RWPE2 (cell line): ENCODE data around the gene TMEM184C.

Source experiments
- ATAC-seq: fragments of 200-7000 bp; cut with Tn5 transposase; 3 replicates; pipeline ENCODE4 v1.9.1; 2021; ENCODE audit warnings: low read depth
- DNase-seq: peaks from one replicate; pipeline ENCODE4 v3.0.0-alpha.2; 2020; ENCODE audit warnings: low spot score
- H3K27ac ChIP-seq: fragments of 450-650 bp; 2 replicates; pipeline ENCODE4 v1.5.1; 2017; ENCODE audit warnings: mild to moderate bottlenecking; ENCODE audit not compliant: poor library complexity, severe bottlenecking
- H3K27me3 ChIP-seq: fragments of 250-450 bp; sonication (Bioruptor Pico); 2 replicates; pipeline ENCODE4 v1.5.1; 2021; ENCODE audit warnings: mild to moderate bottlenecking, moderate library complexity; ENCODE audit not compliant: insufficient read depth, poor library complexity, severe bottlenecking
- H3K36me3 ChIP-seq: fragments of 250-450 bp; sonication (Bioruptor Pico); 2 replicates; pipeline ENCODE4 v1.5.1; 2020; ENCODE audit warnings: low read depth, mild to moderate bottlenecking, moderate library complexity
- H3K4me1 ChIP-seq: fragments of 250-450 bp; sonication (Bioruptor Pico); 2 replicates; pipeline ENCODE4 v1.5.1; 2021; ENCODE audit warnings: mild to moderate bottlenecking, moderate library complexity; ENCODE audit not compliant: insufficient read depth, poor library complexity, severe bottlenecking
- H3K4me3 ChIP-seq: fragments of 250-450 bp; sonication (Bioruptor Pico); 2 replicates; pipeline ENCODE4 v1.5.1; 2021; ENCODE audit warnings: mild to moderate bottlenecking, moderate library complexity; ENCODE audit not compliant: severe bottlenecking
- H3K9me3 ChIP-seq: fragments of 250-450 bp; sonication (Bioruptor Pico); 2 replicates; pipeline ENCODE4 v1.5.1; 2021; ENCODE audit warnings: mild to moderate bottlenecking, moderate library complexity; ENCODE audit not compliant: severe bottlenecking
- TF ChIP-seq, protein P1 (sequence below): fragments of 450-650 bp; IDR thresholded peaks from one replicate; pipeline ENCODE4 v1.5.1; 2017; ENCODE audit warnings: mild to moderate bottlenecking, moderate library complexity; ENCODE audit not compliant: poor library complexity, severe bottlenecking

Gene TMEM184C

DNA sequence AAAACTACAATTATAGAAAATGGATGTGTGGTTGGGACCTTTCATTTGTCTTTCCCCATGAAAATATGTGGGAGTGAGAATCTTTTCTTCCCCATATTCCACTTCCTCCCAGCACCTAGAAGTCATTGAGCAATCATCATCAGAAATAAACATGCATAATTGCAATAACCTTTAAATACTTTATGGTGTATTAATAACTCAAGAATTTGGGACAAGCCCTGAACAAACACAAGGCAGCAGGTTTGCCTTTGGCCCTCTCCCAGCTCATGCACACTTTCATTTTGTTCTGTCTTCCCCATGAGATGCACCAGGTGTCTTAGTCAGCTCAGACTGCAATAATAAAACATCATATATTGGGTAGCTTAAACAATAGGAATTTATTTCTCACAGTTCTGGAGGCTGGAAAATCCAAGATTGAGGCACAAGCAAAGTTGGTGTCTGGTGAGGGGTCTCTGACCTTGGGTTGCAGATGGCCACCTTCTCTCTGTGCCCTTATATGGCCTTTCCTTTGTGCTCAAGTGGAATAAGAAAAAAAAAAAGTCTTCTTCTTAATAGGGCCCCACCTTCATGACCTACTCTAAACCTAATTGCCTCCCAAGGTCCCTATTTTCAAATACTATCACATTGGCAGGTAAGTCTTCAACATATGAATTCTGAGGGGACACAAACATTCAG lies 34.7 kb upstream of the TMEM184C start:
- Histone ChIP-seq H3K4me1 (peaks cover 31% of the 10 kb centered on the region), H3K4me3 (no peak overlapping the region), H3K27ac (peak overlapping the region; percentile 81), H3K27me3 (no peaks in the 10 kb centered on the region), H3K36me3 (no peaks in the 10 kb centered on the region), H3K9me3 (no peaks in the 10 kb centered on the region)
- ATAC-seq (peak; percentile 72), DNase-seq (peak; percentile 83)
- TF ChIP-seq, protein P1, sequence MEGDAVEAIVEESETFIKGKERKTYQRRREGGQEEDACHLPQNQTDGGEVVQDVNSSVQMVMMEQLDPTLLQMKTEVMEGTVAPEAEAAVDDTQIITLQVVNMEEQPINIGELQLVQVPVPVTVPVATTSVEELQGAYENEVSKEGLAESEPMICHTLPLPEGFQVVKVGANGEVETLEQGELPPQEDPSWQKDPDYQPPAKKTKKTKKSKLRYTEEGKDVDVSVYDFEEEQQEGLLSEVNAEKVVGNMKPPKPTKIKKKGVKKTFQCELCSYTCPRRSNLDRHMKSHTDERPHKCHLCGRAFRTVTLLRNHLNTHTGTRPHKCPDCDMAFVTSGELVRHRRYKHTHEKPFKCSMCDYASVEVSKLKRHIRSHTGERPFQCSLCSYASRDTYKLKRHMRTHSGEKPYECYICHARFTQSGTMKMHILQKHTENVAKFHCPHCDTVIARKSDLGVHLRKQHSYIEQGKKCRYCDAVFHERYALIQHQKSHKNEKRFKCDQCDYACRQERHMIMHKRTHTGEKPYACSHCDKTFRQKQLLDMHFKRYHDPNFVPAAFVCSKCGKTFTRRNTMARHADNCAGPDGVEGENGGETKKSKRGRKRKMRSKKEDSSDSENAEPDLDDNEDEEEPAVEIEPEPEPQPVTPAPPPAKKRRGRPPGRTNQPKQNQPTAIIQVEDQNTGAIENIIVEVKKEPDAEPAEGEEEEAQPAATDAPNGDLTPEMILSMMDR: no peak

DNA sequence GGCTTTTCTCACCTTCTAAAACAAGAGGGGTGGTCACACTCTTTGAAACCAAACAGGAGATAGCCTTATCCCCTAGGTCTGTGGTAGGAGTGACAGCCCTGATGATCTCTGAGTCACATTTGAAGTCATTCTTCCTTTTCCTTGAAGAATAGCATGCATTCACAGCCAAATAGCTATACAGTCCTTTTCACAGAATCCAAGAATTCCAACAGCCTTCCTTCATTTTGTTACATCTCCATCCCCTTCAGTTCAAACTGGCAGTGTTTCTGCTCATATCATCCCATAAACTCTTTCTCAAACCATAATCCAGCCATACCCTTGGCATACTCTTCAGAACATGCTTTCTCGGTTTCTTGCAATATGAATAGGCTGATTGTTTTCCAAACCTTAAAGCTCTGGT lies 33.3 kb upstream of the TMEM184C start:
- TF ChIP-seq, protein P1: no peak
- H3K4me3 ChIP-seq: no peak overlapping the region
- H3K27me3 ChIP-seq: no peaks in the 10 kb centered on the region
- H3K27ac ChIP-seq: no peak overlapping the region
- no peaks in the 10 kb centered on the region for H3K9me3 ChIP-seq
- no peaks in the 10 kb centered on the region for H3K36me3 ChIP-seq
- H3K4me1 ChIP-seq: peaks cover 22% of the 10 kb centered on the region
- no peak for DNase-seq
- no peak for ATAC-seq

DNA sequence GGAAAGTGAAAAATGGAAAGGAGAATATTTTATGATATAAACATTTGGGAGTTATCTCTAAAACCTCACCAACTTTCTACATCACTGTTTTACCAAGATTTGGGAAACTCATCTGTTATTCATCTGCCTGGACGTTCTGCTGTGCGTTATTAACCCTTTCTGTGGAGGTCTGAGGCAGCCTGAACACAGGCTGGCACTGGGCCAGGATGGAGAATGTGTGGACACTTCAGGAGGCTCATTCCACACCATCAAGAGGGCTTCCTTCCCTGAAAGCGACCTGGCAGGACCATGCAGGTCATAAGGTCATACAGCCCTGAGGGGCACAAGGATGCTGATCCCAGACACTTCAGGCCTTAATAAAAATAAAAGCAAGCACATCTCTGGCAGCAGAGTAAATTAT lies 31.2 kb upstream of the TMEM184C start:
- ATAC-seq (no peak), DNase-seq (no peak)
- Histone ChIP-seq H3K9me3 (no peaks in the 10 kb centered on the region), H3K4me3 (no peak overlapping the region), H3K27ac (no peak overlapping the region), H3K4me1 (peaks cover 23% of the 10 kb centered on the region), H3K36me3 (no peaks in the 10 kb centered on the region), H3K27me3 (no peaks in the 10 kb centered on the region)
- TF ChIP-seq, protein P1: no peak

DNA sequence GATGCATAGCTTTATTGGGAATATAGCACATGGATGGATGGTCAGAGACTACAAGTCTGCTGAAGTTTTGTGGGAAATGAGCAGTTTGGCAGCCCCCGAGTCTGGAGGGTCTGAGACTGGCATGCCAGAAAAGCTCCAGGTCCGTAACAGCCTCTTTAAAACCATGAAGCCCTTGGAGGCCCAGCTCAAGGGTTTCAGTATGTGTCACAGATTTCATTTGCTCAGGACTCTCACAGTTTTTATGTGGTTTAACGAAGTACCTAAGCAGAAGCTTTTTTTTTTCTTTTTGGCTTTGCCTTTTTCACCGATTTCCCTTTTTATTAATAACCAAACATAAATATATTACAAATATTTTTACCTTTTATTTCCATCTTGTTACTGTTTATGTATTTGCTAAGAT lies 30.6 kb upstream of the TMEM184C start:
- no peaks in the 10 kb centered on the region for H3K36me3 ChIP-seq
- TF ChIP-seq, protein P1: no peak
- no peak for DNase-seq
- no peak overlapping the region for H3K27ac ChIP-seq
- no peaks in the 10 kb centered on the region for H3K9me3 ChIP-seq
- no peak overlapping the region for H3K4me3 ChIP-seq
- peaks cover 18% of the 10 kb centered on the region for H3K4me1 ChIP-seq
- no peak for ATAC-seq
- H3K27me3 ChIP-seq: no peaks in the 10 kb centered on the region

DNA sequence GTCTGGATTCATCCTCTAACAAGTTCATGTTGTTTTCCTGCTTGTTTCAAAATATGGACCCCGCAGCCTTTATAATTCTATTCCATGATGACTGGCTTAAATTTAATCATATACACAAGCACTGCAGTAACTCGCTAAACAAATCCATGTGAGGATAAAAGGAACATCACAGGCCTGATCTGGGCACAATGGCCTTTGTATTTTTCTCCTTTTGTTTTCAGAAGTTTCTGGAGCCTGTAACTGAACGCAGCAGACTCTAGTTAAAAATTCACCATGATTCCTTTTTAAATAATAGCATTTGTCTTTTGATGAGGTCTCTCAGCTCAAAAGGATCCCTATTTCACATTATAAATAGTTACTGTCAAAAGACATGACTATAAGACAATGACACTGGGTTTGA lies 30.2 kb upstream of the TMEM184C start:
- ATAC-seq (no peak), DNase-seq (no peak)
- Histone ChIP-seq H3K9me3 (no peaks in the 10 kb centered on the region), H3K27ac (no peak overlapping the region), H3K36me3 (no peaks in the 10 kb centered on the region), H3K27me3 (no peaks in the 10 kb centered on the region), H3K4me3 (no peak overlapping the region), H3K4me1 (peaks cover 14% of the 10 kb centered on the region)
- TF ChIP-seq, protein P1: no peak
